SK-N-MC (cell line): Measurements from ENCODE around the gene PXN.

Experiments used
- EZH2 ChIP-seq: fragments of 200-600 bp; sonication (generic); IDR thresholded peaks from one replicate; pipeline ENCODE4 v1.6.1; 2017; ENCODE audit warnings: antibody characterized with exemption
- POLR2AphosphoS5 ChIP-seq: IDR thresholded peaks from 2 replicates; pipeline ENCODE4 v1.6.1; 2012; ENCODE audit warnings: mild to moderate bottlenecking, low read depth, low read length, borderline replicate concordance

DNA sequence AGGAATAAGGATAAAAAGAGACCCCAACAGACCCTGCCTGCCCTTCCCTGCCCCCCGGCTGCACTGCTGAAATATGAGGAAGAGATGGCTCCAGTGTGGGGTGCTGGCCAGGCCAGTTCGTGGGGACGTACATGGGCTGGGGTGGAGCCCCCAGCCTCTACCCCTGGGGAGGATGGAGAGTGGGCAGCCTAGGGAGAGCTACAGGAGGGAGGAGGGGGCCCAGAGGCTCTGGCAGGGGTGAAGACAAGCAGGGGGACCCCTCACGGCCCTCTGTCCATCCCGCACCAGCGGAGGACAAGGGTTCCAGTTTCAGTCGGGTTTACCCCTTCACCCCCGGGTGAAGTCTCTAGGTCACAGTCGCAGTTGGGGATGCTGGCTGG is 53.6 kb downstream of the PXN start:
- TF ChIP-seq POLR2AphosphoS5 (no peak), EZH2 (no peak)
